OCI-M2 (cell line): ENCODE data around the gene TMEM167B.
"Not testable (repeated sequence)": the region's sequence is repeated elsewhere in the genome, so short reads cannot be mapped to it uniquely, and the experiment has no call there.

Experiments used
- DNase-seq: peaks from one replicate; lab custom pipeline; 2025; ENCODE audit not compliant: unreplicated experiment; lab: John Stamatoyannopoulos, UW

TMEM167B gene

GRCh38 chr1:109090196-109091077 lies at the start of gene TMEM167B:
TSS of gene TMEM167B (plus strand) at chr1:109090764. CDS start at chr1:109090873, 109 bp downstream.
- peak; percentile 80 for DNase-seq

DNA sequence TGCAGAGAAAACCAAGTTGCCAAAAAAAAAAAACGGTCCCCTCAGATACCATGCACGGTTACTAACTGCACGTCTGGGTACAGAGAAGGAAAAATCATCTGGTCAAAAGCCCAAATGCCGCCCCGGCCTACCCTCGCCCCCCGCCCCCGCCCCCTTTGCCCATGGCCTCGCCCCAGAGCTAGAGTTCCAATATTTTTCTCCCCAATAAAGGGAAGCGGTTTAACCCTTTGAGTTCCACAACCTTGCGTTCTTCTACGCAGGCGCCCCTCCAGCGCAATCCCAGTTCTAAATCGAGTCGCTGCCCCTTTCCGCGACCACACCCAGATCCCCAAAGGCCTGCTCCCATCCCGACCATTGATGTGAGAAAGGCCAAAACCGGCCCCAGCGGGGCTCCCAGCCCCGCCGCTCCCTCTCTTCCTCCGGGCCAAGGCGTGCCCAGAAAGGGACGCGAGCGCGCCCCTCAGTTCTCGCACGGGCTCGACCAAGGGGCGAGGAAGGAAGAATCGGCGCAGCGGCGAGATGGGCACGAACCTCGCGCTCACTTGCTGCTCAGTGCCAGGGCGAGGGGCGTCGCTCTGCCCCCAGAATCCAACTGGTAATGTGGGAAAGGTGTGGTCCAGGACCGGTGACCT lies 49.5 kb upstream of the TMEM167B start:
- DNase-seq, result no peak

DNA sequence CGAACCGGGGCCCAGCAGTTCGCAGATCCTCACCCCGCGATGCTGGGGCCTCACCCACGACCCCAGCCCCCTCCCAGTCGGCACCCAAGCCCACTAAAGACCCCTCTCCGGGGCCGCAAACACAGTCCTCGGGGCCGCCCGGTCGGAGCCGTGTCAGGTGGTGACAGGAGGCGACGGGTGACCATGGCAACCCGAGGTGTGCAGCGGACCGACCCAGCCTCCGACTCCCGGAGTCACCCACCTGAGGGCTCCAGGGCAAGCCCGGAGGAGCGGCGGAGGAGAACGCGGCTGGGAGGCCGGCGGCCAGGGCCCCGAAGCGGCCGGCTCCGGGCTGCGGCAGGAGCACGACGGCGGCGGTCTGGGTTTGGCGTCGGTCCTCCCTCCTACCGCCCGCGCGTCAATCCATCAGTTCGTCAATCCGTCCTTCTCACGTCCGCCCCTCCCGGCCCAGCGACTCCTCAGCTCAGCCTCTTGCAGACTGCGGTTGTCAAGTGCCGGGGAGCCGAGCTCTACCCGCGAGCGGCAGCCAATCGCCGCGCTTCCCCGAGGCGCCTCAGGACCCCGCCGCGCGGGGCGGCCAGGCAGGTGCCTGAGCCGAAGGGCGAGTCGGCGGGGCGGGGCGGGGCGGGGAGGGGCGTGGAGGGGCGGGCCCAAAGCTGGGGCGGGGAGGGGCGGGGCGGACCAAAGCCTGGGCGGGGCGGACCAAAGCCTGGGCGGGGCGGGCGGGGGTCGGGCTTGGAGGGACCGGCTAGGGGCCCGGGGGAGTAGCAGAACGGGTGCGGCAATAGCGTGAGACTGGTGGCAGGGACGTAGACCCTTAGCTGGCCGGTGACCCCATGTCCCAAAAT lies 48.7 kb upstream of the TMEM167B start, which contains the start of gene WDR47:
WDR47 (minus strand) TSS at position 482 of the 848 bp plus-strand sequence. CDS start 18,590 bp downstream, outside the sequence.
- DNase-seq, result no peak

DNA sequence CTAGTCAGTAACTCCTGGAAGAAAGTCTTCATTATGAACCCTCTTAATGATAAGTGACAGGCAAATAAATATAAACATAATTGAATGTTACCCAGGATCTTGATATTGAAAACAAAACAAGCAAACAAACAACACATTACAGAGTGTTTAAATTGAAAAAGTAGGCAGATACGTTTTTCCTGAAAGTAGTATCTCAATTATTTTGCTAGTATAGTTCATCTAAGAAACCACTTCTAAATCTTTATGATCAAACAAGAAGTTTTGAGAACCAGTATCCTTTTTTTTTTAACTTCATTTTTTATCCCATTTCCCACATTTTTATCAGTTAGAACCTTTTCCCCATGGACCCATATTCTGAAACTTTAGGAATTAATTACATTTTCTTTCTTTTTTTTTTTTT lies 45.0 kb upstream of the TMEM167B start:
- DNase-seq, result no peak

GRCh38 chr1:109046671-109047070 lies 43.9 kb upstream of the TMEM167B start:
- no peak for DNase-seq

- no peak for DNase-seq
These were observed 43.2 kb upstream of the TMEM167B start for GRCh38 chr1:109047339-109047738.

- no peak for DNase-seq
These were observed 42.2 kb upstream of the TMEM167B start for GRCh38 chr1:109048335-109048734.

- DNase-seq, result no peak
These were observed 40.2 kb upstream of the TMEM167B start for GRCh38 chr1:109050228-109050995.

- not testable (repeated sequence) for DNase-seq
These were observed 38.4 kb upstream of the TMEM167B start for GRCh38 chr1:109052145-109052544.

GRCh38 chr1:109056064-109056463 lies 34.5 kb upstream of the TMEM167B start:
- DNase-seq, result no peak

- DNase-seq, result no peak
These were observed 31.5 kb upstream of the TMEM167B start for GRCh38 chr1:109059026-109059425.

- no peak for DNase-seq
These were observed 29.9 kb upstream of the TMEM167B start for GRCh38 chr1:109060707-109061106.

DNA sequence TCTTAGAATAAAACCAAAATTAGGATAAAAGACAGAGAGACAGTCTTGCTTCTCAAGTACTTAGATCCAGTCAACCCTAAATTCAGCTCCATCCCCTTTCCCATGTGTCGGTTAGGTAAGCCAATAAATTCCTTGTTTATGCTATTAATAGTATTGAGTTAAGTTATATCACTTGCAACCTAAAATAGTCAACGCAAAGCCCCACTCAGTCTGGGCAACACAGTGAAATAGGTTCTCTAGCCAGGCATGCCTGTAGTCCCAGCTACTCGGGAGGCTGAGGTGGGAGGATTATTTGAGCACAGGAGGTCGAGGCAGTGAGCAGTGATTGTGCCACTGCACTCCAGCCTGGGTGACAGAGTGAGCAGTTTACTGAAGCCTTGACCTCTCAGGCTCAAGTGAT lies 29.4 kb upstream of the TMEM167B start:
- DNase-seq, result no peak

DNA sequence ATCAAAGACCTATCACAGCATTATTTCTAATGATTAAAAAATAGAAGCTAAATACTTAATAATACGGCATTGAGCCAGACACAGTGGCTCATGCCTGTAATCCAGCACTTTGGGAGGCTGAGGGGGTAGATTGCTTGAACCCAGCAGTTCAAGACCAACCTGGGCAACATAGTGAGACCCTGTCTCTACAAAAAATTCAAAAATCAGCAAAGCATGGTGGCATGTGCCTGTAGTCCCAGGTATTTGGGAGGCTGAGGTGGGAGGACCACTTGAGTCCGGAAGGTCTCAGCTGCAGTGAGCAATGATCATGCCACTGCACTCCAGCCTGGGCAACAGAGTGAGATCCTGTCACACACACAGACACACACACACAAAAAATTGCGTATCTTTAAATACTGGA lies 25.4 kb upstream of the TMEM167B start:
- DNase-seq, result no peak

GRCh38 chr1:109067883-109068282 lies 22.7 kb upstream of the TMEM167B start:
- no peak for DNase-seq

DNA sequence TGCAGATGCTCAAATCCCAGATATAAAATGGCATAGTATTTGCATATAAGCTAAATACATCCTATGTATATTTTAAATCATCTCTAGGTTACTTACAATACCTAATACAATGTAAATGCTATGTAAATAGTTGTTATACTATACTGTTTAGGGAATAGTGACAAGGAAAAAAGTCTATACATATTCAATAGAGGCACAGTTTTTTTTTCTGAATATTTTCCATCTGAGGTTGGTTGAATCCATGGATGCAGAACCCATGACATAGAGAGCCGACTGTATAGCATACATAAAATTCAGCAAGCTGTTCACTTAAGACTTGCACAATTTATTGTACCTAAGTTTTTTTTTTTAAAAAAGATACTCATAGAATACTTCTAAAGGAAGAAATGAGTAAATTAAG lies 21.3 kb upstream of the TMEM167B start:
- no peak for DNase-seq

DNA sequence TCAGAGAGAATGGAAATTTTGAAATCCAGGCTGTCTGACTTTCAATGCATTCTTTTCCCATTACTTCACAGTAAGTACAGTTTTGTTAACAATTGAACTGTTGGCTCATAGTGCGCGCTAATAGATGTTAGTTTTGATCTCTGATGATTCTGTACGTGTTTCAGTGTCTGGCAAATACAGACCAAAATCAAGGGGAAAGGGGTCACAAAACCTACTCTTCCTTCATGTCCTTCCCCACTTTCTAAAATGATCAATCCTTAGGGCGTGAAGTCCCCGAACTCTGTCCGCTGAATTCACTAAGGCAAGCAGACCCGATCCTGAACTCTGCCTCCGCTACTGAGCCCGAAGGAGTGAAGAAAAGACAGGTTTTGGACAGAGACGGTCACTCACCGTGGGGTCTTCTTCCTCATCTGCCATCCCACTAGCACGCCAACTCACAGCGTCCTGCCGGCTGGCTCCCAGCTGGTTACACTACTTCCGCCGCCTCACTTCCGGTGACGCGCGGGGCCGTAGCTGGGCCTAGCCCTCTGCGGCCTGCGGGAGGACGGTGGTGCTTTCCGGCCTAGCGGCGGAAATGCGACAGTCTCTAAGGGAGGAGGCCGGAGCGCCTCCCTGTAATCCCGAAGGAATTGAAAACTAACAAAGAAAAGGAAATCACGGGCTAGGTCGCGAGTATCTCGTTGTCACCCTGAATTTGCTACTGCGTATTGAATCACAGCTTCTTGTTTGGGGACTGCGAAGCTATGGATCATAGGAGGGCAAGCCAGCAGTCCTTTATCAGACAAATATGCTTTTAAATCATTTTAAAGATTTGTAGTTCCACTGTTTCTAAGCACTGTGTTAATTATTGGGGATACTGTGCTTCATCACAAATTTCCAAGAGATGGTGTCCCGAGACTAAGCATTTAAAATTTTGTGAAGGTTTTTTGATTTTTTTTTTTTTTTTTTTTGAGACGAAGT lies 14.8 kb upstream of the TMEM167B start, which contains the start of gene TAF13:
TAF13 (minus strand) TSS at position 473 of the 960 bp plus-strand sequence; CDS start at position 417, 56 bp downstream.
- peak; percentile 21 for DNase-seq

DNA sequence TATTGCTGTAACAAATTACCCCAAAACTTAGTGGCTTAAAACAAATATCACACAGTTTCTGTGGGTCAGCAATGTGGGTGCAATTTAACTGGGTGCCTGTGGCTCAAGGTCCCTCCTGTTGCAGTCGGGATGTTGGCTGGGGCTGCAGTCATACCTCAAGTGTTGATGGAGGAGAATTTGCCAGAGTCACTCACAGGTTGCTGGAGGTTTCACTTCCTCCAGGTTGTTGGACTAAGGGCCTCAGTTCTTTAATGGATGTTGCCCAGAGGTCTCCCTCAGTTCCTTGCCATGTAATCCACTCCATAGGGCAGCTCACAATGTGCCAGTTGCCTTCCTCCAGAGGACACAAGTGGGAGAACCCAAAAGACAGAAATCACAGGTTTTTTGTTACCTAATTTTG lies 12.2 kb upstream of the TMEM167B start:
- no peak for DNase-seq

DNA sequence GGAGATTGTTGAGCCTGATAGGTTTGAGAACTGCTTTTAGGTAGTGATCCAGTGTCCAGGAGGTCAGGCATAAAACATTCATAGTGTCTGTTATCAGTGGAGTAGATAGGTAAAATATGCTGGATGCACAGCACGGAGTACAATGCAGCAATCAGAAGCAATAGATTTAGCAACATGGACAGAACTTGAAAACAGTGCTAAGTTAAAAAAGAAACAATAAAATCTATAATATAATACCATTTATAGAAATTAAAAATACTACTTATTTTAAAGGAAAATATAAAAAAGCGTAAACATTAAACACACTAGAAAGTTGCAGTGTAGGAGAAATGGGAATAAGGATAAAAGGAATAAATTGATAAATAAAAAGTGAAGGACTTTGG lies 11.3 kb upstream of the TMEM167B start:
- no peak for DNase-seq
